ENCODE measurements around the gene CDH16. TPM values are rescaled to one million over a fixed set of nuclear protein-coding genes. Genes with fewer than 3 reads are reported as not detected.

The CDH16 gene
- total and polyA plus RNA-seq, 3 experiments from 2014 or later: not detected

DNA sequence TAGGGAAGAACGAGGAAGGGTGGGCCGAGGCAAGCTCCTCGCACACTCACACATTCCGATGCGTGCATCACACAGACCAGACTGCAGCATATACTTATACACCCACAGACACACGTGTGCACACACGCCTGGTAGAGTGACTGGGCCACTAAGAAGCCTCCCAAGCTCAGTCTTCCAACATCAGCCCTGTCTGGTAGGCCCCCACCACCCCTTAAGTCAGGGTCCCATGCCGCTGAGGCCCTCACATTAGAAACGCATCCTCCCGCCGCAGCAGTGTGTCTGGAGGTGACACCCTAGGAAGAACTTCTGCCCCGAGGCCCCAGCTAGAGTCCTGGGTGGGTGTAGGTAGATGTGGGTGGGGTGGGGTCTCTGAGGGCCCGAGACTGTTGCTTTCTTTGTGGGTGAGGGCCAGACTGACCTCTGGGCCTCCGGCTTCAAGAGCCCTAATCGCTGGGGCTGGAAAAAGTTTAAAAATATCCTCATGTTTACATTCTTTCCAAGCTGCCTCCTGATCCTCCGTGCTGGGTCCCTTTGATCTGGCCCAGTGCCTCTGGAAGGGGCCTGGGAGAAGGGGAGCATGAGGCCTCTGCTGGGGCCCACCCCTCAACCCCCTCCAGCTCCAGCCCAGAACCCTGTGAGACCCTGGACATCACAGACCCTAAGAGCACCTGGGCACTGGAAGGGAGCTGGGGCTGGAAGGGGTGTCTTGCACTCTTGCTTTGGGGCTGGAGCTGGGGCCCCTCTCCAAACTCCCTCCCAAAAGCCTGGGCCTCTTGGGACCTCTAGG lies 13.6 kb downstream of the CDH16 start:
- H3K4me3 Mint-ChIP-seq: no peak overlapping the region

DNA sequence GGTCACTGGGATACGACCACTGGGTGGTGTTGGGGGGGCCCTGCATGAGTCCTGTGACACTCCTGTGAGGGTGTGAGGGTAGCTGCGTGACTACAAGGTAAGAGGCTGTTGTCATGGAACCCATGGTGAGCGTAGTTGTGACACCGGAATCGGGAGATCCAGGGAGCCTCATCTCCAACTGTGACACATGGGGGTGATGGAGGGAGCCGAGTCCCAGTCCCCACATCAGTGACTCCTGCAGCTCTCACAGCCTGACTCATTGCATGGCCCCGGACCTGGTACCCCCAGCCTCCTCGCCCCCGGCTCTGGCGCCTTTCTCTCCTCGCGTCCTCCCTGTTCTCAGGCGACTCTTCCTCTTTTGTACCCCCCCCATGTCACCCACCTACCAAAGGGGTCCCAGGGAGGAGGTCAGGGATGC lies 14.2 kb downstream of the CDH16 start:
- H3K9me3 Mint-ChIP-seq: no peaks in the 10 kb centered on the region
- H3K27me3 ChIP-seq (ENCODE audit: insufficient read depth, low read length, poor library complexity, severe bottlenecking): no peaks in the 10 kb centered on the region
- peaks cover 2 to 9% (median 9%) of the 10 kb centered on the region in 3 donors for H3K4me1 Mint-ChIP-seq
- peaks cover 7% of the 10 kb centered on the region for H3K4me1 ChIP-seq (ENCODE audit: insufficient read depth, low read length)
- H3K27ac Mint-ChIP-seq: no peak overlapping the region
- POLR2A ChIA-PET: no interaction called here
- H3K27me3 Mint-ChIP-seq: no peaks in the 10 kb centered on the region
- CTCF ChIA-PET: interaction anchor here (1.3 to 1.4 kb wide), 2 partner anchors 24 to 36 kb away, joined by 3 to 4 read pairs; partner anchors contain the start of gene PDP2
- no peak overlapping the region for H3K4me3 Mint-ChIP-seq
- H3K36me3 ChIP-seq (ENCODE audit: insufficient read depth, low read length): no peaks in the 10 kb centered on the region
- no peak overlapping the region for H3K27ac ChIP-seq (ENCODE audit: low read depth, low read length)
- no peak overlapping the region for H3K4me3 ChIP-seq (ENCODE audit: low read length)
- no peaks in the 10 kb centered on the region for H3K36me3 Mint-ChIP-seq
- no peaks in the 10 kb centered on the region for H3K9me3 ChIP-seq (ENCODE audit: low read length)
- DNase-seq: no peak

More for the DNA sequence above, 13.6 kb downstream of the CDH16 start:
- H3K9me3 Mint-ChIP-seq: no peaks in the 10 kb centered on the region
- peak overlapping the region in 1 of 8 donors; percentile 38 for H3K27ac Mint-ChIP-seq
- Histone ChIP-seq H3K4me3 (ENCODE audit: low read length) (no peak overlapping the region), H3K36me3 (ENCODE audit: insufficient read depth, low read length) (no peaks in the 10 kb centered on the region), H3K4me1 (ENCODE audit: insufficient read depth, low read length) (peaks cover 7% of the 10 kb centered on the region), H3K27me3 (ENCODE audit: insufficient read depth, low read length, poor library complexity, severe bottlenecking) (no peaks in the 10 kb centered on the region), H3K27ac (ENCODE audit: low read depth, low read length) (no peak overlapping the region), H3K9me3 (ENCODE audit: low read length) (no peaks in the 10 kb centered on the region)
- no peaks in the 10 kb centered on the region for H3K27me3 Mint-ChIP-seq
- DNase-seq: no peak
- no peaks in the 10 kb centered on the region for H3K36me3 Mint-ChIP-seq
- ChIA-PET CTCF (interaction anchor here (1.3 to 1.4 kb wide), 2 partner anchors 24 to 37 kb away, joined by 3 to 4 read pairs; partner anchors contain the start of gene PDP2), POLR2A (no interaction called here)
- peaks cover 2 to 9% (median 9%) of the 10 kb centered on the region in 3 donors for H3K4me1 Mint-ChIP-seq

DNA sequence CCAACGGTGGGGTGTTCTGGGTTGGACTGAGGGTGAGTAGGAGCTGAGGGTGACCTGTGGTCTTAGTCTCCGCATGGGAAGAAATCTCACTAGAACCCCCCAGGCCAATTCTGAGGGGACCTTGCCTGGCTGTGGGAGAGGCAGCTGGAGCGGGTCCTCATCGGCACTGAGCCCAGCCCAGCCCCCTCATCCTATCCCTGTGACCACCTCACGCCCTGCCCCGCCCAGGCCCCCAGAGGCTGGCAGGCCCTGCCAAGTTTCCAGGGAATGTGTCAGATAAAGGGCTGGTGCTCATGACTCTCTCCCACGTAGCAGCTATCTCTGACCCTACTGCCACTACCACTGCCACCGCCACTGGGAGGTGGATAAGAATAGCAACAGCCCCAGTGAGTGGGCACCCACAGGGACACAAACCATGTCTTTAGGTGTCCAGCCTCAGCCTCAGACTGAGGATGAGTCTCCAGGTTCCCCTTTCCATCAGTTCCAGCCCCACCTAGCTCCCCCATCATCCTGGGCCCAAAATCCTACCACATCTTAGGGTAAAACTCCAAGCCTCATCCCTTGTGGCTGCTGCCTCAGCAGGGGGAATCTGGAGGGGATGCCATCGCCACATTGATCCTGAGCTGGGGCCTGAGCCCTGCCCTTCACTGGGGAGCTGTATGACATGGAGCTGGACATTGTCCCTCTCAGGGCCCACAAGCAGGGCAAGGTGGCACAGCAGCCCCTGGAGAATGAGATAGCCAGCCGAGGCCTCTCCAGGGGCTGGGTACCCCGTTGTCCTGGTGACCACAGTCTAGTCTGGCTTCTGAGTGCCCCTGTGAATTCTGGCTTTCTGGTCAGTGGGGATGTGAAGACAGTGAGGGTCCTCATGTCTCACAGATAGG lies 14.9 kb downstream of the CDH16 start:
- H3K4me1 ChIP-seq (ENCODE audit: insufficient read depth, low read length): peaks cover 7% of the 10 kb centered on the region
- no peak for DNase-seq
- no peaks in the 10 kb centered on the region for H3K9me3 ChIP-seq (ENCODE audit: low read length)
- no peak overlapping the region for H3K4me3 Mint-ChIP-seq
- no peaks in the 10 kb centered on the region for H3K36me3 ChIP-seq (ENCODE audit: insufficient read depth, low read length)
- H3K36me3 Mint-ChIP-seq: peaks cover 0 to under 1% (median 0%) of the 10 kb centered on the region in 3 donors
- no peaks in the 10 kb centered on the region for H3K9me3 Mint-ChIP-seq
- H3K4me3 ChIP-seq (ENCODE audit: low read length): no peak overlapping the region
- no peak overlapping the region for H3K27ac ChIP-seq (ENCODE audit: low read depth, low read length)
- CTCF ChIA-PET: interaction anchor here (0.6 to 1.4 kb wide), 3 partner anchors 13 to 363 kb away, joined by 3 to 4 read pairs (median 3); no protein-coding TSS in a partner anchor
- peaks cover 2 to 9% (median 9%) of the 10 kb centered on the region in 3 donors for H3K4me1 Mint-ChIP-seq
- POLR2A ChIA-PET: no interaction called here
- no peaks in the 10 kb centered on the region for H3K27me3 ChIP-seq (ENCODE audit: insufficient read depth, low read length, poor library complexity, severe bottlenecking)
- peak overlapping the region in 1 of 8 donors; percentile 24 for H3K27ac Mint-ChIP-seq
- H3K27me3 Mint-ChIP-seq: no peaks in the 10 kb centered on the region

DNA sequence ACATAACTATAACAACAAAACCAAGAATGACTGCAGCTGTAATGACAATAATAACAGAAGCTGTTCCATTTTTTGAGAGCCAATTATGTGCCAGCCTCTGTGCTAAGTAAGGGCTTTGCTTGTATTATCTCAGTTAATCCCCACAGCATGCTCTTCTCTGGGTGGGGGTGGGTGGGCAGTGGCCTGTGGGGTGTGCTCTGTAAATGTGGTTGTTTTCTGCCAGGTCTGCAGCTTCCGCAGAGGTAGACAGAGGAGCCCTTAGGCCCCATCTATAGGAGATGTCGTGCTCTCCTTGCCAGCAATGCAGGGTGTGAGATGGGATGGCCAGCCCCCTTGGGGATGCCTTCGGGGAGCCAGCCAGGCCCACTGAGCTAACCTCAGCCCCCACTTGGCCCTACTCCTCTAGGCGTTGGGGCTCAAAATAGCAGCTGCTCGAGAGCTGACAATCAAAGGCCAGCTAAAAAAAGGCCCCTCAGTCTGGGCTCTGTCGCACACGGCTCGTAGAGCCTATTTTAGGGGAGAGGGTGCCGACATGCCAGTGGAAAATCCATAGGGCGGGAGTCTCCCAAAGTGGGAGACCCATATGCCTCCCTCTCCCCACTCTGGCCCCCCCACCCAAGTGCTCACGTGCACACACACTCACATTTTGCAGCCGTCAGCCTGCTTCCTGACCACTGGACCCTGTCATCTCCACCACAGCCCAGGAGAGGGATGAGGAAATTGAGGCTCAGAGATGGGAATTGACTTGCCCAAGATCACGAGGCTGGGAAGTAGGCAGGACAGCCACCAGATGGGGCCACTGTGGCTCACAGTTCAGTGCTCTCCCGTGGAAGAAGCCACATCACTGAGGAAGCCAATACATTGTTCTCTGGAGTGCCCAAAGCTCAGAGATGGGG lies 15.8 kb downstream of the CDH16 start:
- peaks cover 2 to 9% (median 9%) of the 10 kb centered on the region in 3 donors for H3K4me1 Mint-ChIP-seq
- no peak overlapping the region for H3K4me3 ChIP-seq (ENCODE audit: low read length)
- no peak overlapping the region for H3K27ac ChIP-seq (ENCODE audit: low read depth, low read length)
- ChIA-PET POLR2A (no interaction called here), CTCF (interaction anchor here (1.0 to 1.4 kb wide), 2 partner anchors 13 to 26 kb away, joined by 3 read pairs; no protein-coding TSS in a partner anchor)
- peaks cover 7% of the 10 kb centered on the region for H3K4me1 ChIP-seq (ENCODE audit: insufficient read depth, low read length)
- H3K4me3 Mint-ChIP-seq: no peak overlapping the region
- H3K9me3 Mint-ChIP-seq: no peaks in the 10 kb centered on the region
- H3K36me3 Mint-ChIP-seq: peaks cover 0 to 2% (median 0%) of the 10 kb centered on the region in 3 donors
- no peak for DNase-seq
- H3K9me3 ChIP-seq (ENCODE audit: low read length): no peaks in the 10 kb centered on the region
- H3K27me3 ChIP-seq (ENCODE audit: insufficient read depth, low read length, poor library complexity, severe bottlenecking): no peaks in the 10 kb centered on the region
- H3K27me3 Mint-ChIP-seq: no peaks in the 10 kb centered on the region
- H3K36me3 ChIP-seq (ENCODE audit: insufficient read depth, low read length): no peaks in the 10 kb centered on the region
- no peak overlapping the region for H3K27ac Mint-ChIP-seq

DNA sequence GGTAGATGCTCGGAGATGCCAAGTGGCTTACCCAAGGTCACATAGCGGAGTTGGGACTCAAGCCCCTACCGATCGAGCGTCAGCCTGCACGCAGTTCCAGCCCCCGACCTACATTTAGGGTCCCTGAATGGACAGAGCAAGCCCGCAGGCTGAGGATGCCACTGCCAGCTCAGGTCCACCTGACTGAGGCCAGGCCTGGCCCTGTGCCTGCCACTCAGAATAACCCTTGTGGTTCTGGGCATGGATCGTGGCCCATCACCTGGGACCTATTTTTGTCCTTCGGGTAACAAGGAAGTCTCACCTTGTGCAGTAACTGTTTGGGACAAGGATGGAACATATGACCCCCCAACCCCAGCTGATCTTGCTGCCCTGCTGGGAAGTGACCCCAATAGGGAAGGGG lies 17.1 kb downstream of the CDH16 start:
- no peaks in the 10 kb centered on the region for H3K27me3 ChIP-seq (ENCODE audit: insufficient read depth, low read length, poor library complexity, severe bottlenecking)
- peaks cover 0 to 2% (median 0%) of the 10 kb centered on the region in 3 donors for H3K36me3 Mint-ChIP-seq
- no peaks in the 10 kb centered on the region for H3K9me3 Mint-ChIP-seq
- ChIA-PET POLR2A (no interaction called here), CTCF (interaction anchor here (1.0 kb wide), 1 partner anchor 27 kb away, joined by 3 read pairs; no protein-coding TSS in a partner anchor)
- no peaks in the 10 kb centered on the region for H3K27me3 Mint-ChIP-seq
- no peak overlapping the region for H3K27ac Mint-ChIP-seq
- peaks cover 7% of the 10 kb centered on the region for H3K4me1 ChIP-seq (ENCODE audit: insufficient read depth, low read length)
- DNase-seq: peak in 1 of 5 donors; percentile 8
- no peak overlapping the region for H3K4me3 ChIP-seq (ENCODE audit: low read length)
- no peaks in the 10 kb centered on the region for H3K9me3 ChIP-seq (ENCODE audit: low read length)
- no peak overlapping the region for H3K4me3 Mint-ChIP-seq
- no peak overlapping the region for H3K27ac ChIP-seq (ENCODE audit: low read depth, low read length)
- H3K36me3 ChIP-seq (ENCODE audit: insufficient read depth, low read length): no peaks in the 10 kb centered on the region
- peaks cover 2 to 9% (median 9%) of the 10 kb centered on the region in 3 donors for H3K4me1 Mint-ChIP-seq

DNA sequence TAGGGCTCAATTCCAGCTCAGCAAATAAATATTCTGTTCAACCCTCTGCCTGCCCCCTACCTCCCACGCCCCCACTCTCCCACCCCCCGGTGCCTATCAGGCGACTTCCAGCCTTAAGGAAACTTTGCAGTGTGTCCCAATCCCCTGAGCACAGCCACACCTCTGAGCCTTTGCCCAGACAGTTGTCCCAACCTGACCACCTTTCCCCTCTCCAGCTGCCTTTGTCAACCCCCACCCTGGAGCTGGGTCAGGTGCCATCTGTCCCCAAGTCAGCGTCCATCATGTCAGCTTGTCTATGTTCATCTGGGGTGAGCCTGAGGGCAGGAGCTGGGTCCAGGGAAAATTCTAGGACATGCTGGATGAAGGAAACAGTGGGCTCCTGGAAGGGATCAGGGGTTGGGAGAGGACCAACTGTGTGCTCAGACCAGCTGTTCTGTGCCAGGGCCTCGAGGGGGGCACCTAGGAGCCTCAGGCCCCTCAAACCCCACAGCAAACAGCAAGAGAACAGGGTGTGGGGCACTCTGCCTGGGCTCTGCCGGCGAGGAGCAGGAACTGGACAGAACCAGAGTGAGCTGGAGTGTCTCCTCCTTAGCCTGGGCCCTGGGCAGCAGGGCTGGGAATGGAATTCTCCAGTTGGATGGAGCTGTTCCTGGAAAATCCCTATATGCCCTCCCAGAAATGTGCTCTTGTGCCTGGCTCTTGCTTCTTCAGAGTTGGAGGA lies 17.8 kb downstream of the CDH16 start:
- Histone ChIP-seq H3K9me3 (ENCODE audit: low read length) (no peaks in the 10 kb centered on the region), H3K4me3 (ENCODE audit: low read length) (no peak overlapping the region), H3K4me1 (ENCODE audit: insufficient read depth, low read length) (peaks cover 5% of the 10 kb centered on the region), H3K27ac (ENCODE audit: low read depth, low read length) (peak overlapping the region; percentile 87), H3K36me3 (ENCODE audit: insufficient read depth, low read length) (no peaks in the 10 kb centered on the region), H3K27me3 (ENCODE audit: insufficient read depth, low read length, poor library complexity, severe bottlenecking) (no peaks in the 10 kb centered on the region)
- H3K27me3 Mint-ChIP-seq: no peaks in the 10 kb centered on the region
- no peaks in the 10 kb centered on the region for H3K9me3 Mint-ChIP-seq
- peak in 1 of 5 donors; percentile 2 for DNase-seq
- H3K36me3 Mint-ChIP-seq: peaks cover 0 to 2% (median 0%) of the 10 kb centered on the region in 3 donors
- no peak overlapping the region for H3K27ac Mint-ChIP-seq
- H3K4me3 Mint-ChIP-seq: no peak overlapping the region
- H3K4me1 Mint-ChIP-seq: peaks cover under 1 to 2% (median 2%) of the 10 kb centered on the region in 3 donors
- ChIA-PET POLR2A (no interaction called here), CTCF (no interaction called here)
